AG04450 (cell line): Measurements from ENCODE around the gene MRPL32. TPM values are rescaled to one million over a fixed set of nuclear protein-coding genes. Genes with fewer than 3 reads are reported as not detected.

Experiments used
- CTCF ChIA-PET: fragments of 300-600, 350-600 bp; formaldehyde crosslinking; extraction: SDS; loops from one replicate; lab custom pipeline; 2022; ENCODE audit warnings: antibody characterized with exemption, inconsistent platforms; lab: Charles Lee
- POLR2A ChIA-PET: fragments of 350-600 bp; formaldehyde crosslinking; extraction: SDS; loops from one replicate; lab custom pipeline; 2021; ENCODE audit warnings: antibody characterized with exemption, inconsistent platforms; lab: Yijun Ruan, JAX
- DNase-seq: peaks from one replicate; pipeline ENCODE4 v3.0.0-alpha.2; 2011; ENCODE audit warnings: low read depth, low spot score
- H3K27ac ChIP-seq: one replicate; pipeline ENCODE4 v1.5.1; 2012; ENCODE audit warnings: low read depth, low read length, control low read depth
- H3K27me3 ChIP-seq: one replicate; pipeline ENCODE4 v1.6.0; 2012; ENCODE audit warnings: low read length; ENCODE audit not compliant: control insufficient read depth, insufficient read depth
- H3K4me3 ChIP-seq: 2 replicates; pipeline ENCODE4 v1.5.1; 2011; ENCODE audit warnings: mild to moderate bottlenecking, low read depth, low read length, control low read depth
- H3K9me3 ChIP-seq: 2 replicates; pipeline ENCODE4 v1.5.1; 2012; ENCODE audit warnings: low read length; ENCODE audit not compliant: control insufficient read depth, insufficient read depth
- CTCF ChIP-seq: IDR thresholded peaks from 2 replicates; pipeline ENCODE4 v1.5.1; 2011; ENCODE audit warnings: low read depth, low read length, control low read depth, inconsistent platforms
- polyA plus RNA-seq: library from polyadenylated mRNA; depleted of rRNA; stranded (reverse); fragments of >200 nt; gene quantifications from 2 replicates; pipeline ENCODE4 v1.2.3, GENCODE V29; 2011

The MRPL32 gene
- polyA plus RNA-seq, 1 experiment: 68.5 TPM

DNA sequence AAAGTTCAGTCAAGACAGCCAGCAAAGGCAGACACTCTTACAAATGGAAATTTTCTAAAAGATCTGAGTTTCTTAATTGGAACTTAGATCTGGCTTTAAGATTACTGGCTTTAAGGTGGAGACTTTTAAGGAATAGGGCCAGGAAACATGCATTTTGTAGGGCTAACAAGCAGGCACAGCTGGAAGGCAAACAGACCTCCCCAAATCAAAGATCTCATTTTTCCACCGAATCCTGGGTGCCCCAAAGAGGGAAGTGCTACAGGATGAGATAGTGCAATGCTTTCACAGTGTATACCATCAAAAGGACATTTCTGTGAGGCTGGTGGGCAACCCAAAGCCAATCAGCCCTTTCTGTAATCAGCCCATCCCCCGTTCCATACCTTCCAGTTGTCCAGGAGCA lies 27.4 kb downstream of the MRPL32 start:
- ChIA-PET POLR2A (no interaction called here), CTCF (interaction anchor here (2.4 kb wide), 1 partner anchor 18 kb away, joined by 8 read pairs; no protein-coding TSS in a partner anchor)
- no peak overlapping the region for H3K27ac ChIP-seq

GRCh38 chr7:42960762-42961161 lies 28.6 kb downstream of the MRPL32 start:
- CTCF ChIA-PET: interaction anchor here (2.4 kb wide), 1 partner anchor 19 kb away, joined by 8 read pairs; no protein-coding TSS in a partner anchor

More for the DNA sequence above, 27.4 kb downstream of the MRPL32 start:
- no peak overlapping the region for H3K4me3 ChIP-seq
- H3K9me3 ChIP-seq: no peaks in the 10 kb centered on the region
- peaks cover 5% of the 10 kb centered on the region for H3K27me3 ChIP-seq
- no peak for DNase-seq
- TF ChIP-seq CTCF: no peak

GRCh38 chr7:42961170-42961569 lies 29.0 kb downstream of the MRPL32 start:
- H3K27me3 ChIP-seq: peaks cover 5% of the 10 kb centered on the region
- ChIA-PET CTCF (interaction anchor here (2.3 kb wide), 1 partner anchor 20 kb away, joined by 14 read pairs; no protein-coding TSS in a partner anchor), POLR2A (no interaction called here)
- H3K9me3 ChIP-seq: no peaks in the 10 kb centered on the region
- H3K27ac ChIP-seq: no peak overlapping the region
- no peak for DNase-seq
- no peak for TF ChIP-seq CTCF
- no peak overlapping the region for H3K4me3 ChIP-seq

More at GRCh38 chr7:42960762-42961161, 28.6 kb downstream of the MRPL32 start:
- Histone ChIP-seq H3K27ac (no peak overlapping the region), H3K4me3 (no peak overlapping the region), H3K9me3 (no peaks in the 10 kb centered on the region), H3K27me3 (peaks cover 5% of the 10 kb centered on the region)
- POLR2A ChIA-PET: no interaction called here
- no peak for TF ChIP-seq CTCF
- DNase-seq: no peak

DNA sequence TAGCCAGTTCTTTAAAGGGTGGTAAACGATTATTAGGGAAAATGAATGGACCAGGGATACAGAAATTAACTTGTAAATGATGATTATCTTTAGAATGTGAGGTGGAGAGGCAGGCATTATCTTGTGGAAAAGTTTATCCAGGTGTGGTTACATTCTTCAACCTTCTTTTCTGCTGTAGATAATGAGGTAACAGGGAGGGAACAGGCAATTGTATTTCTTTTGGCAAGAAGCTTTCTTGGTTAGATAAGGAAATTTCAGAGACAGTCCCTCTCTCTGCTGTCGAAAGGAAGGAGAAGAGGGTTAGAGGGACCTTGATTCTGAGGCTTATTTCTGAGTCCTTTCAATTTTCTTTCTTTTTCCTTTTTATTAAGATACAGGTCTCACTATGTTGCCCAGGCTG lies 32.1 kb downstream of the MRPL32 start:
- ChIA-PET POLR2A (no interaction called here), CTCF (no interaction called here)
- Histone ChIP-seq H3K27ac (no peak overlapping the region), H3K4me3 (no peak overlapping the region), H3K27me3 (peaks cover 5% of the 10 kb centered on the region), H3K9me3 (no peaks in the 10 kb centered on the region)
- no peak for DNase-seq
- TF ChIP-seq CTCF: no peak

- DNase-seq: no peak
- ChIA-PET CTCF (no interaction called here), POLR2A (no interaction called here)
- H3K27me3 ChIP-seq: peaks cover 5% of the 10 kb centered on the region
- no peaks in the 10 kb centered on the region for H3K9me3 ChIP-seq
- TF ChIP-seq CTCF: no peak
- H3K27ac ChIP-seq: no peak overlapping the region
- H3K4me3 ChIP-seq: no peak overlapping the region
Observed at GRCh38 chr7:42964849-42965805, 33.0 kb downstream of the MRPL32 start.
